ENCODE measurements around the gene WDR86. TPM values are rescaled to one million over a fixed set of nuclear protein-coding genes. Genes with fewer than 3 reads are reported as not detected.

Gene WDR86
- total and polyA plus RNA-seq, 2 of the 4 experiments (the other 2 are of a cell fraction): not detected

DNA sequence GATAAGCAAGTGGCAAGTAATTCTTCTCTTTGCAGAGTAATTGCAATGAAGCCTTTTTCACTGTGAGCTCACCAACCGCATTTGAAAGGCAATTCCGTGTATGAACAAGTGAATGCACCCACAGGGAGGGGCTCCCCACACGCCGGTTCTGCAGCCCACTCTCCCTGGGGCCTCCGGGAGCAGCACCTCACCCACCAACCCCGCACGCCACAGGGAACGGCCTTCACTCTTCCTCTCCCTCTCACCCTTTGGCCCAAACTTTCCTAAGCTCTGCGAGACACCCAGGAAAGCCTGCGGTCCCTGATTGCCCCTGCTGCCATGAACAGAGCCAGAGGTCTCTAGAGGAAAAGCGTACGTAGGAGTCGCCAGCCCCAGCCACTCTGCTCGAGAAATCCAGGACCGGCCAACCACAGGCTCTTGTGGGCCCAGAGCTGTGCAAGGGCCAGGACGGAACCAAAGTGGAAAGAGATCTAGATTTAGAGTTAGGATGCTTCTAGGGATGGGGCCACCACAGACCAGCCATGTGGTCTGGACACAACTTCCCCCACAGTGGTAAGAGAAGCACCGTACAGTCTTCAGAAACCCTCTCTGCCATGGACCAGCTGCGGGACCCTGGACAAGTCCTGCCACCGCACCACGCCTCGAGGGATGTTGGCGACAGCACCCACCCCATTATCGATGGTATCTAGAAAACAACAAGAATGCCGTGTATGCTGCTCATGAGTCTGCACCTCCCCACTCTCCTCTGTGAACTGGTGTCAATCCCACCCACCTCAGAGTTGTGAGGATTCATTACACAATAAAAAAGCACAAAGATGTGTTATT is 3.6 kb downstream of the WDR86 start:
- no peaks in the 10 kb centered on the region for H3K9me3 ChIP-seq (ENCODE audit: control insufficient read depth, insufficient read depth, low read length)
- no peaks in the 10 kb centered on the region for H3K79me1 ChIP-seq (ENCODE audit: low read depth in 1 of 2, low read length in 2 of 2)
- ChIA-PET POLR2A (ENCODE audit: unreplicated experiment) (no interaction called here), CTCF (no interaction called here)
- H3K4me3 ChIP-seq (ENCODE audit: insufficient read depth, low read depth, low read length): no peak overlapping the region
- H2BK5ac ChIP-seq (ENCODE audit: low read depth, low read length, poor library complexity, severe bottlenecking): no peak overlapping the region
- peaks cover 5% of the 10 kb centered on the region; the same call in 1 of the 2 replicates for H3K4me1 ChIP-seq (ENCODE audit: control insufficient read depth, insufficient read depth, low read length)
- no peak overlapping the region for H4K5ac ChIP-seq (ENCODE audit: low read depth, low read length)
- H3K27ac ChIP-seq (ENCODE audit: insufficient read depth, low read length): no peak overlapping the region
- H3K18ac ChIP-seq (ENCODE audit: low read depth, low read length): no peak overlapping the region
- ATAC-seq (ENCODE audit: low read depth) (no peak), DNase-seq (no peak)
- in situ Hi-C loops (cut with MboI; ENCODE audit: low sequenced_read_pairs) (no loop called here), dilution Hi-C loops (cut with HindIII; ENCODE audit: low sequenced_read_pairs, unreplicated experiment) (no loop called here), intact Hi-C loops (cut with micrococcal nuclease) (no loop called here)
- H4K20me1 ChIP-seq (ENCODE audit: insufficient read depth, low read length): no peaks in the 10 kb centered on the region
- no peak overlapping the region for H3K9ac ChIP-seq (ENCODE audit: low read depth, low read length)
- no peaks in the 10 kb centered on the region for H3K36me3 ChIP-seq (ENCODE audit: control insufficient read depth, insufficient read depth, low read length)
- peaks cover 43% of the 10 kb centered on the region for H3K27me3 ChIP-seq (ENCODE audit: control insufficient read depth, insufficient read depth, low read length)
- H2AK9ac ChIP-seq (replicated peaks; ENCODE audit: low read depth, low read length, poor library complexity): no peak overlapping the region
- H2BK120ac ChIP-seq (ENCODE audit: low read depth, low read length): no peak overlapping the region
- no peak overlapping the region for H3K4me2 ChIP-seq (ENCODE audit: low read depth, low read length)
- BruUV-seq (replicated peaks): no TSS peak
- no peak overlapping the region for H4K91ac ChIP-seq (ENCODE audit: insufficient read depth, low read depth, low read length)
- H3K14ac ChIP-seq (replicated peaks; ENCODE audit: low read depth, low read length): no peak overlapping the region
- no peak overlapping the region for H3K56ac ChIP-seq (ENCODE audit: extremely low read depth, insufficient read depth, low read length)
- H2AFZ ChIP-seq (replicated peaks; ENCODE audit: low read length, poor library complexity): no peak overlapping the region
- TF ChIP-seq CEBPB (IDR thresholded peaks at IDR 0.05; ENCODE audit: low read depth, low read length) (no peak), SMC3 (IDR thresholded peaks at IDR 0.05; ENCODE audit: low read depth, low read length) (no peak), ELK1 (IDR thresholded peaks at IDR 0.05; ENCODE audit: borderline replicate concordance, low read depth, low read length) (no peak), CHD1 (IDR thresholded peaks at IDR 0.05; ENCODE audit: low read depth, low read length) (no peak), FOS (IDR thresholded peaks at IDR 0.05; ENCODE audit: low read depth, low read length) (no peak)
- TF ChIP-seq, protein P1, sequence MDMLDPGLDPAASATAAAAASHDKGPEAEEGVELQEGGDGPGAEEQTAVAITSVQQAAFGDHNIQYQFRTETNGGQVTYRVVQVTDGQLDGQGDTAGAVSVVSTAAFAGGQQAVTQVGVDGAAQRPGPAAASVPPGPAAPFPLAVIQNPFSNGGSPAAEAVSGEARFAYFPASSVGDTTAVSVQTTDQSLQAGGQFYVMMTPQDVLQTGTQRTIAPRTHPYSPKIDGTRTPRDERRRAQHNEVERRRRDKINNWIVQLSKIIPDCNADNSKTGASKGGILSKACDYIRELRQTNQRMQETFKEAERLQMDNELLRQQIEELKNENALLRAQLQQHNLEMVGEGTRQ (IDR thresholded peaks at IDR 0.05; ENCODE audit: low read depth, low read length): no peak
- H2BK15ac ChIP-seq (ENCODE audit: low read depth, low read length): no peak overlapping the region
- H4K8ac ChIP-seq (ENCODE audit: low read depth in 2 of 2, low read length in 2 of 2): no peak overlapping the region
- no peak overlapping the region for H2BK20ac ChIP-seq (ENCODE audit: low read depth, low read length)
- no peak overlapping the region for H3K23ac ChIP-seq (ENCODE audit: low read depth, low read length)
- H2AK5ac ChIP-seq (ENCODE audit: low read depth, low read length): no peak overlapping the region
- H3K9me1 ChIP-seq (ENCODE audit: insufficient read depth, low read length): 0 out of 2 replicates have a peak, but pooled peaks cover 3% of the 10 kb centered on the region
- 89% methylated on average over 12 of the region's 24 CpGs; no CpG with 5 or more reads in 1 of the 2 experiments for WGBS, 2 experiments (ENCODE audit: extremely low coverage in 2 of 2, insufficient read length in 1 of 2)
- H3K4ac ChIP-seq (ENCODE audit: low read depth, low read length): no peak overlapping the region
